ENCODE results near the gene HSH2D.

DNA sequence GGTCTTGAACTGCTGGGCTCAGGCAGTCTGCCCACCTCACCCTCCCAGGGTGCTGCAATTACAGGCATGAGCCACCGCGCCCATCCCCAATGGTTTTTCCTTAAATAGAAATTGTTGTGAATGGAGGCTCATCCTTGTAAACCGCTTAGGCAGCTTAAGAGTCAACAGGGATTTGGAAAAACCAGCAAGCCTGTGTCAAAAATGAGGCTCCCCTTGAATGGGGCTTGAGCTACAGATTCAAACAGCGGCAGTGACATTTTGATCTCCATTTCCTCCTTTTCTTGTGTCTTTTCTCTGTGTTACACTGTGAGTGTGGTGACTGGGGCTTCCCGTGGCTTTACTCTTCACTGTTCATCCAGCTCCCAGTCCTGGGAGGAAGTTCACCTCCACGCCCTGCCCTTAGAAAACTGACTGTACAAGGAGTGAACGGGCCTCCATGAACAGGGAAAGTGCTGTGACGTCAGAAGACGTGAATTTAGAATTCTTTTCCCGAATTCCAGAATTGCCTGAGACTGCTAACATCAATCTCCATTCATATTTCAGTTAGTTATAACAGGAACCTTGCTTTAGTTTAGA is 47.1 kb upstream of the HSH2D start:
- TF ChIP-seq GATA2 (IDR thresholded peaks at IDR 0.05; ENCODE audit: low read depth, low read length) (no peak), GATA3 (IDR thresholded peaks at IDR 0.05; ENCODE audit: low read depth, low read length) (no peak)

Measured in SH-SY5Y (cell line).